Keratinocyte (primary cell): ENCODE data around the gene RAB30. TPM values are rescaled to one million over a fixed set of nuclear protein-coding genes. Genes with fewer than 3 reads are reported as not detected.

Experiments
- DNase-seq: peaks from one replicate; pipeline ENCODE4 v3.0.0-alpha.2; 2011; ENCODE audit warnings: low read depth, missing footprints, low spot score
- FAIRE-seq: peaks from 2 replicates; lab custom pipeline; 2011; peaks lifted over from hg19 to GRCh38; lab: Jason Lieb, UNC
- H2AFZ ChIP-seq: 2 replicates; pipeline ENCODE4 v1.6.0; 2012; ENCODE audit warnings: low read length, control low read depth, inconsistent platforms; ENCODE audit not compliant: control insufficient read depth
- H3K27ac ChIP-seq: 2 replicates; pipeline ENCODE4 v1.5.1; 2011; ENCODE audit warnings: low read length; ENCODE audit not compliant: control insufficient read depth, insufficient read depth
- H3K27me3 ChIP-seq: 3 replicates; pipeline ENCODE4 v1.6.0; 2011; ENCODE audit warnings: low read length; ENCODE audit not compliant: control insufficient read depth, insufficient read depth; ENCODE audit errors: extremely low read depth
- H3K36me3 ChIP-seq, 2 experiments: 2 replicates in 1 of 2; 3 replicates in 1 of 2; pipeline ENCODE4 v1.5.1; 2011; ENCODE audit warnings: low read length in 2 of 2, mild to moderate bottlenecking in 1 of 2; ENCODE audit not compliant: control insufficient read depth in 2 of 2, insufficient read depth in 2 of 2; ENCODE audit errors: extremely low read depth in 1 of 2
- H3K4me1 ChIP-seq: 3 replicates; pipeline ENCODE4 v1.5.1; 2011; ENCODE audit warnings: low read length; ENCODE audit not compliant: control insufficient read depth, insufficient read depth; ENCODE audit errors: extremely low read depth
- H3K4me2 ChIP-seq: 3 replicates; pipeline ENCODE4 v1.6.0; 2011; ENCODE audit warnings: low read depth, low read length; ENCODE audit not compliant: control insufficient read depth, insufficient read depth; ENCODE audit errors: extremely low read depth
- H3K4me3 ChIP-seq, 3 experiments: fragments of 200-600 bp in 1 of 3; sonication (generic) in 1 of 3; 2 replicates in 2 of 3; 3 replicates in 1 of 3; pipeline ENCODE4 v1.5.1; 2011 to 2016; ENCODE audit warnings: low read length in 3 of 3, mild to moderate bottlenecking in 3 of 3, control low read depth in 2 of 3, inconsistent platforms in 1 of 3, low read depth in 1 of 3, mixed read lengths in 1 of 3, mixed run types in 1 of 3, moderate library complexity in 1 of 3; ENCODE audit not compliant: control insufficient read depth in 2 of 3, insufficient read depth in 2 of 3; ENCODE audit errors: extremely low read depth in 1 of 3
- H3K79me2 ChIP-seq: 2 replicates; pipeline ENCODE4 v1.6.0; 2012; ENCODE audit warnings: low read length; ENCODE audit not compliant: control insufficient read depth, insufficient read depth
- H3K9ac ChIP-seq: 3 replicates; pipeline ENCODE4 v1.6.0; 2011; ENCODE audit warnings: low read length; ENCODE audit not compliant: control insufficient read depth, insufficient read depth; ENCODE audit errors: extremely low read depth
- H3K9me1 ChIP-seq: 3 replicates; pipeline ENCODE4 v1.6.0; 2011; ENCODE audit warnings: low read length; ENCODE audit not compliant: control insufficient read depth, insufficient read depth; ENCODE audit errors: extremely low read depth
- H3K9me3 ChIP-seq: 2 replicates; pipeline ENCODE4 v1.5.1; 2012; ENCODE audit warnings: low read depth, low read length; ENCODE audit not compliant: control insufficient read depth
- H4K20me1 ChIP-seq: 3 replicates; pipeline ENCODE4 v1.6.0; 2011; ENCODE audit warnings: low read length; ENCODE audit not compliant: control insufficient read depth, insufficient read depth; ENCODE audit errors: extremely low read depth
- EZH2 ChIP-seq: IDR thresholded peaks from one replicate; pipeline ENCODE4 v1.6.1; 2012; ENCODE audit warnings: inconsistent platforms, mild to moderate bottlenecking, low read length, moderate library complexity
- dilution Hi-C: fragments of 300-500 bp; cut with MboI; formaldehyde crosslinking; loops from one replicate; pipeline ENCODE4 v1.7.0; 2020; ENCODE audit warnings: low sequenced_read_pairs; ENCODE audit not compliant: extremely low pct_ligation_motif_present
- polyA plus RNA-seq, 5 experiments: library from polyadenylated mRNA; depleted of rRNA in 3 of 5; stranded (reverse) in 3 of 5; stranded (forward) in 1 of 5; unstranded in 1 of 5; fragments of >200 nt; gene quantifications; 1 replicate in 1 of 5; 2 replicates in 3 of 5; 3 replicates in 1 of 5; pipeline versions ENCODE4 v1.2.1 to v1.2.3, GENCODE V29; 2011 to 2012; ENCODE audit warnings: missing spikeins in 2 of 5, low read depth in 1 of 5, low replicate concordance in 1 of 5
- TF ChIP-seq, protein P1 (sequence below), 3 experiments: IDR thresholded peaks in 1 of 3; conservative IDR thresholded peaks in 1 of 3; optimal IDR thresholded peaks in 1 of 3; 2 replicates in 2 of 3; 3 replicates in 1 of 3; pipeline versions ENCODE3 to v1.5.1; 2011; ENCODE audit warnings: low read length in 3 of 3, mild to moderate bottlenecking in 3 of 3, moderate library complexity in 2 of 3, control low read depth in 1 of 3, inconsistent platforms in 1 of 3; ENCODE audit not compliant: insufficient read depth in 2 of 3; ENCODE audit errors: extremely low read depth in 1 of 3

Gene RAB30
- polyA plus RNA-seq, 1 donor (not counting 4 experiments of a cell fraction or from before 2014, with no cell fraction given), result 9.3 TPM

GRCh38 chr11:82996966-82997606 is 74.6 kb downstream of the RAB30 start:
- Histone ChIP-seq H4K20me1 (no peaks in the 10 kb centered on the region), H3K4me1 (peaks cover 33% of the 10 kb centered on the region), H2AFZ (peak overlapping the region; percentile 42), H3K9me3 (no peaks in the 10 kb centered on the region), H3K4me2 (peak overlapping the region; percentile 50), H3K79me2 (no peaks in the 10 kb centered on the region), H3K27ac (peak overlapping the region; percentile 63), H3K36me3 (peaks cover 0 to 3% of the 10 kb centered on the region in 2 experiments), H3K4me3 (no peak overlapping the region), H3K9me1 (no peaks in the 10 kb centered on the region), H3K9ac (peak overlapping the region; percentile 8), H3K27me3 (no peaks in the 10 kb centered on the region)
- TF ChIP-seq, protein P1, sequence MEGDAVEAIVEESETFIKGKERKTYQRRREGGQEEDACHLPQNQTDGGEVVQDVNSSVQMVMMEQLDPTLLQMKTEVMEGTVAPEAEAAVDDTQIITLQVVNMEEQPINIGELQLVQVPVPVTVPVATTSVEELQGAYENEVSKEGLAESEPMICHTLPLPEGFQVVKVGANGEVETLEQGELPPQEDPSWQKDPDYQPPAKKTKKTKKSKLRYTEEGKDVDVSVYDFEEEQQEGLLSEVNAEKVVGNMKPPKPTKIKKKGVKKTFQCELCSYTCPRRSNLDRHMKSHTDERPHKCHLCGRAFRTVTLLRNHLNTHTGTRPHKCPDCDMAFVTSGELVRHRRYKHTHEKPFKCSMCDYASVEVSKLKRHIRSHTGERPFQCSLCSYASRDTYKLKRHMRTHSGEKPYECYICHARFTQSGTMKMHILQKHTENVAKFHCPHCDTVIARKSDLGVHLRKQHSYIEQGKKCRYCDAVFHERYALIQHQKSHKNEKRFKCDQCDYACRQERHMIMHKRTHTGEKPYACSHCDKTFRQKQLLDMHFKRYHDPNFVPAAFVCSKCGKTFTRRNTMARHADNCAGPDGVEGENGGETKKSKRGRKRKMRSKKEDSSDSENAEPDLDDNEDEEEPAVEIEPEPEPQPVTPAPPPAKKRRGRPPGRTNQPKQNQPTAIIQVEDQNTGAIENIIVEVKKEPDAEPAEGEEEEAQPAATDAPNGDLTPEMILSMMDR (optimal IDR thresholded peaks at IDR 0.05 in 1 of 3, IDR thresholded peaks at IDR 0.05 in 1 of 3, conservative IDR thresholded peaks at IDR 0.05 in 1 of 3; ENCODE audit: extremely low read depth in 1 of 3, insufficient read depth in 2 of 3, low read length in 3 of 3), result no peak
- no peak for TF ChIP-seq EZH2
- DNase-seq (no peak), FAIRE-seq (peak; percentile 71)
- dilution Hi-C loops, result no loop called here

GRCh38 chr11:82995754-82996398 is 75.8 kb downstream of the RAB30 start:
- no peak for TF ChIP-seq EZH2
- TF ChIP-seq, protein P1 (optimal IDR thresholded peaks at IDR 0.05 in 1 of 3, IDR thresholded peaks at IDR 0.05 in 1 of 3, conservative IDR thresholded peaks at IDR 0.05 in 1 of 3; ENCODE audit: extremely low read depth in 1 of 3, insufficient read depth in 2 of 3, low read length in 3 of 3), result no peak
- H3K27ac ChIP-seq, result peak overlapping the region; percentile 63
- dilution Hi-C loops, result no loop called here

More at GRCh38 chr11:82995754-82996398, 75.8 kb downstream of the RAB30 start:
- no peaks in the 10 kb centered on the region for H4K20me1 ChIP-seq
- H3K9ac ChIP-seq, result no peak overlapping the region
- no peaks in the 10 kb centered on the region for H3K79me2 ChIP-seq
- DNase-seq (no peak), FAIRE-seq (no peak)
- no peaks in the 10 kb centered on the region for H3K9me3 ChIP-seq
- H3K27me3 ChIP-seq, result no peaks in the 10 kb centered on the region
- peaks cover 0 to 4% of the 10 kb centered on the region in 2 experiments for H3K36me3 ChIP-seq
- H3K4me1 ChIP-seq, result peaks cover 33% of the 10 kb centered on the region
- H3K9me1 ChIP-seq, result no peaks in the 10 kb centered on the region
- H3K4me2 ChIP-seq, result peak overlapping the region; percentile 50
- no peak overlapping the region for H3K4me3 ChIP-seq
- H2AFZ ChIP-seq, result no peak overlapping the region
